HG03432 (cell line): ENCODE data around the gene CTSK.
"Not testable (repeated sequence)": the region's sequence is repeated elsewhere in the genome, so short reads cannot be mapped to it uniquely, and the experiment has no call there.

Source experiments
- ATAC-seq: cut with Tn5 transposase; IDR thresholded peaks from one replicate; pipeline ENCODE4 v1.9.1; 2021; ENCODE audit warnings: mild to moderate bottlenecking, moderate library complexity; ENCODE audit not compliant: unreplicated experiment

CTSK gene

GRCh38 chr1:150807249-150808023 is 624 bp downstream of the CTSK start:
- no peak for ATAC-seq

- ATAC-seq: no peak
Measured at GRCh38 chr1:150805899-150806298, 2.2 kb downstream of the CTSK start.

GRCh38 chr1:150804671-150805070 is 3.4 kb downstream of the CTSK start:
- no peak for ATAC-seq

- ATAC-seq: no peak
Measured at GRCh38 chr1:150799089-150799488, 9.0 kb downstream of the CTSK start.

GRCh38 chr1:150798525-150798924 is 9.5 kb downstream of the CTSK start:
- ATAC-seq: no peak

GRCh38 chr1:150796374-150796773 is 11.7 kb downstream of the CTSK start:
- ATAC-seq: no peak

GRCh38 chr1:150793778-150794177 is 14.3 kb downstream of the CTSK start:
- not testable (repeated sequence) for ATAC-seq

- ATAC-seq: no peak
Measured at GRCh38 chr1:150793221-150793620, 14.8 kb downstream of the CTSK start.

GRCh38 chr1:150791585-150791984 is 16.5 kb downstream of the CTSK start:
- no peak for ATAC-seq

GRCh38 chr1:150789396-150789795 is 18.7 kb downstream of the CTSK start:
- no peak for ATAC-seq

- ATAC-seq: no peak
Measured at GRCh38 chr1:150788946-150789345, 19.1 kb downstream of the CTSK start.

GRCh38 chr1:150787455-150787854 is 20.6 kb downstream of the CTSK start:
- no peak for ATAC-seq

GRCh38 chr1:150780510-150780909 is 27.6 kb downstream of the CTSK start:
- ATAC-seq: no peak

- ATAC-seq: no peak
Measured at GRCh38 chr1:150778409-150778808, 29.7 kb downstream of the CTSK start.

- no peak for ATAC-seq
Measured at GRCh38 chr1:150777544-150777943, 30.5 kb downstream of the CTSK start.

- not testable (repeated sequence) for ATAC-seq
Measured at GRCh38 chr1:150775931-150776505, 32.0 kb downstream of the CTSK start.

GRCh38 chr1:150775276-150775675 is 32.8 kb downstream of the CTSK start:
- ATAC-seq: no peak

GRCh38 chr1:150772326-150772725 is 35.7 kb downstream of the CTSK start:
- ATAC-seq: no peak

- ATAC-seq: not testable (repeated sequence)
Measured at GRCh38 chr1:150767704-150768103, 40.4 kb downstream of the CTSK start.

GRCh38 chr1:150765977-150766301 is 42.1 kb downstream of the CTSK start:
- peak; percentile 20 for ATAC-seq

- ATAC-seq: peak; percentile 85
Measured at GRCh38 chr1:150765296-150765976, 42.6 kb downstream of the CTSK start, which contains the start of gene CTSS. Gene CTSS, minus strand, starts transcription at chr1:150765778. Its CDS starts 1,015 bp downstream, at chr1:150764763.

- no peak for ATAC-seq
Measured at GRCh38 chr1:150764617-150765101, 43.4 kb downstream of the CTSK start.
